HepG2 (cell line): Measurements from ENCODE around the gene PTGR2. TPM values are rescaled to one million over a fixed set of nuclear protein-coding genes. Genes with fewer than 3 reads are reported as not detected.

Experiments
- CBFB ChIP-seq: sonication (generic); formaldehyde crosslinking; IDR thresholded peaks from 2 replicates; pipeline ENCODE4 v1.4.0; 2020; ENCODE audit warnings: missing genetic modification reagents
- FOXK1 ChIP-seq: sonication (generic); formaldehyde crosslinking; IDR thresholded peaks from 2 replicates; pipeline ENCODE4 v1.4.0; 2020; ENCODE audit warnings: low read depth, missing genetic modification reagents, borderline replicate concordance
- HNRNPUL1 ChIP-seq: fragments of 200-400 bp; formaldehyde crosslinking; IDR thresholded peaks from 2 replicates; pipeline ENCODE4 v1.6.1; 2017; ENCODE audit warnings: low read depth, mild to moderate bottlenecking, low read length, moderate library complexity
- HOXA3 ChIP-seq: sonication (generic); formaldehyde crosslinking; IDR thresholded peaks from 2 replicates; pipeline ENCODE4 v1.5.0; 2020; ENCODE audit warnings: missing genetic modification reagents
- PRPF4 ChIP-seq: fragments of 200-400 bp; formaldehyde crosslinking; IDR thresholded peaks from 2 replicates; pipeline ENCODE4 v1.6.1; 2016; ENCODE audit warnings: low read length, low read depth; ENCODE audit not compliant: poor library complexity, severe bottlenecking
- THAP11 ChIP-seq: IDR thresholded peaks from 2 replicates; pipeline ENCODE4 v1.6.1; 2016; ENCODE audit warnings: missing biosample characterization, missing genetic modification reagents
- ZBTB7B ChIP-seq: sonication (generic); formaldehyde crosslinking; IDR thresholded peaks from 2 replicates; pipeline ENCODE4 v1.4.0; 2020; ENCODE audit warnings: missing genetic modification reagents
- ZFP41 ChIP-seq: sonication (generic); formaldehyde crosslinking; IDR thresholded peaks from 2 replicates; pipeline ENCODE4 v1.4.0; 2020; ENCODE audit warnings: mild to moderate bottlenecking, missing genetic modification reagents, borderline replicate concordance
- ZNF281 ChIP-seq: sonication (generic); formaldehyde crosslinking; IDR thresholded peaks from 2 replicates; pipeline ENCODE4 v1.4.0; 2020; ENCODE audit warnings: missing genetic modification reagents, borderline replicate concordance
- ZNF432 ChIP-seq: sonication (generic); formaldehyde crosslinking; IDR thresholded peaks from 2 replicates; pipeline ENCODE4 v1.5.0; 2020; ENCODE audit warnings: missing genetic modification reagents, mild to moderate bottlenecking, borderline replicate concordance
- ZNF451 ChIP-seq: sonication (generic); formaldehyde crosslinking; IDR thresholded peaks from 2 replicates; pipeline ENCODE4 v1.5.0; 2020; ENCODE audit warnings: mild to moderate bottlenecking, missing genetic modification reagents
- ZNF646 ChIP-seq: sonication (generic); formaldehyde crosslinking; IDR thresholded peaks from 2 replicates; pipeline ENCODE4 v1.9.0; 2021; ENCODE audit warnings: mild to moderate bottlenecking, missing genetic modification reagents
- ZNF770 ChIP-seq: sonication (generic); formaldehyde crosslinking; IDR thresholded peaks from 2 replicates; pipeline ENCODE4 v1.5.0; 2020; ENCODE audit warnings: mild to moderate bottlenecking, missing genetic modification reagents
- ZNF850 ChIP-seq: sonication (generic); formaldehyde crosslinking; conservative IDR thresholded peaks from 2 replicates; pipeline ENCODE4 v1.9.0; 2021; ENCODE audit warnings: mild to moderate bottlenecking, missing genetic modification reagents
- ZSCAN5A ChIP-seq: sonication (generic); formaldehyde crosslinking; IDR thresholded peaks from 2 replicates; pipeline ENCODE4 v1.8.0; 2022; ENCODE audit warnings: mild to moderate bottlenecking, missing genetic modification reagents, borderline replicate concordance
- ZSCAN9 ChIP-seq: IDR thresholded peaks from 2 replicates; pipeline ENCODE4 v1.6.1; 2016; ENCODE audit warnings: borderline replicate concordance
- polyA plus RNA-seq, 8 experiments: library from polyadenylated mRNA; depleted of rRNA in 3 of 8; stranded (reverse) in 7 of 8; unstranded in 1 of 8; fragments of >200 nt; fragmentation: Illumina TruSeq in 4 of 8; extraction: Trizol in 4 of 8; gene quantifications; 2 replicates each; pipeline versions ENCODE4 v1.2.1 to v1.2.3, GENCODE V29; 2011 to 2016; ENCODE audit warnings: low read depth in 4 of 8, missing spikeins in 1 of 8, mixed read lengths in 1 of 8; ENCODE audit not compliant: insufficient read depth in 1 of 8
- total RNA-seq, 5 experiments: library from RNA; depleted of rRNA; stranded (reverse); fragments of >200 nt; fragmentation: Illumina TruSeq; extraction: Trizol; gene quantifications; 2 replicates each; pipeline ENCODE4 v1.2.3, GENCODE V29; 2016; ENCODE audit warnings: low read depth in 1 of 5

The PTGR2 gene
- total and polyA plus RNA-seq, 2 of the 13 experiments (the other 11 are each of a cell fraction or from before 2014, with no cell fraction given) = 3.0 to 4.3 TPM

GRCh38 chr14:73851567-73852382 is at the start of gene PTGR2 (continued):
- TF ChIP-seq ZNF646 (CRISPR knock-in tag) (no peak), THAP11 (CRISPR knock-in tag) (no peak; the same call in 1 of the 2 replicates), HOXA3 (peak; percentile 81), ZNF432 (CRISPR knock-in tag) (no peak), ZSCAN5A (CRISPR knock-in tag) (no peak), HNRNPUL1 (no peak), ZBTB7B (CRISPR knock-in tag) (peak; percentile 82), CBFB (CRISPR knock-in tag) (no peak), ZNF451 (CRISPR knock-in tag) (0 out of 2 replicates have a peak, but pooled peaks have one; percentile 29), FOXK1 (CRISPR knock-in tag) (peak; percentile 44; the same call in 1 of the 2 replicates), PRPF4 (no peak), ZNF770 (CRISPR knock-in tag) (no peak), ZSCAN9 (peak; percentile 10; the same call in 1 of the 2 replicates), ZNF281 (CRISPR knock-in tag) (no peak), ZNF850 (CRISPR knock-in tag) (no peak), ZFP41 (no peak)
